Suprapubic skin (tissue), 4 donors: ENCODE measurements around the gene SEMA6A. TPM values are rescaled to one million over a fixed set of nuclear protein-coding genes. Genes with fewer than 3 reads are reported as not detected.

Source experiments
- DNase-seq, 2 donors: peaks; one replicate each; pipeline ENCODE4 v3.0.0-alpha.2; 2019; ENCODE audit warnings: low spot score in 2 of 2
- H3K27ac ChIP-seq: fragments of 200-600 bp; sonication (generic); one replicate; pipeline ENCODE4 v1.5.1; 2019
- H3K27me3 ChIP-seq: fragments of 200-600 bp; sonication (generic); one replicate; pipeline ENCODE4 v1.5.1; 2019
- H3K36me3 ChIP-seq: fragments of 200-600 bp; sonication (generic); one replicate; pipeline ENCODE4 v1.5.1; 2019
- H3K4me1 ChIP-seq: fragments of 200-600 bp; sonication (generic); one replicate; pipeline ENCODE4 v1.5.1; 2019
- H3K4me3 ChIP-seq: fragments of 200-600 bp; sonication (generic); one replicate; pipeline ENCODE4 v1.5.1; 2019; ENCODE audit warnings: mild to moderate bottlenecking
- H3K9me3 ChIP-seq: fragments of 200-600 bp; sonication (generic); one replicate; pipeline ENCODE4 v1.5.1; 2019
- EP300 ChIP-seq: sonication (generic); formaldehyde crosslinking; IDR thresholded peaks from one replicate; pipeline ENCODE4 v1.6.1; 2017; ENCODE audit warnings: antibody characterized with exemption
- POLR2A ChIP-seq, 2 donors: fragments of 450-650 bp; IDR thresholded peaks; one replicate each; pipeline ENCODE4 v1.6.1; 2017; ENCODE audit warnings: antibody characterized with exemption in 2 of 2, mild to moderate bottlenecking in 2 of 2, moderate library complexity in 2 of 2
- POLR2AphosphoS5 ChIP-seq, 3 donors: sonication (generic); formaldehyde crosslinking; IDR thresholded peaks; one replicate each; pipeline ENCODE4 v1.6.1; 2017; ENCODE audit warnings: antibody characterized with exemption in 3 of 3
- WGBS: methylation state at CpG from one replicate; pipeline ENCODE4 v1.1.5; 2018; 5-methylcytosine and 5-hydroxymethylcytosine counted together
- total RNA-seq, 4 donors: library from RNA; depleted of rRNA; stranded (reverse); fragments of >200 nt; gene quantifications; one replicate each; pipeline ENCODE4 v1.1.0, GENCODE V29; 2016
- TF ChIP-seq, protein P1 (sequence below), 2 donors: fragments of 200-600 bp in 1 of 2; fragments of 450-650 bp in 1 of 2; sonication (generic) in 1 of 2; IDR thresholded peaks; one replicate each; pipeline ENCODE4 v1.5.1; 2016 to 2019; ENCODE audit warnings: antibody characterized with exemption in 2 of 2, mild to moderate bottlenecking in 1 of 2, moderate library complexity in 1 of 2

The SEMA6A gene
- total RNA-seq, 4 donors from 2014 or later = 7.4 to 27.8 (median 15.5) TPM

GRCh38 chr5:116404792-116405191 is 169.8 kb downstream of the SEMA6A start:
- TF ChIP-seq, protein P1, sequence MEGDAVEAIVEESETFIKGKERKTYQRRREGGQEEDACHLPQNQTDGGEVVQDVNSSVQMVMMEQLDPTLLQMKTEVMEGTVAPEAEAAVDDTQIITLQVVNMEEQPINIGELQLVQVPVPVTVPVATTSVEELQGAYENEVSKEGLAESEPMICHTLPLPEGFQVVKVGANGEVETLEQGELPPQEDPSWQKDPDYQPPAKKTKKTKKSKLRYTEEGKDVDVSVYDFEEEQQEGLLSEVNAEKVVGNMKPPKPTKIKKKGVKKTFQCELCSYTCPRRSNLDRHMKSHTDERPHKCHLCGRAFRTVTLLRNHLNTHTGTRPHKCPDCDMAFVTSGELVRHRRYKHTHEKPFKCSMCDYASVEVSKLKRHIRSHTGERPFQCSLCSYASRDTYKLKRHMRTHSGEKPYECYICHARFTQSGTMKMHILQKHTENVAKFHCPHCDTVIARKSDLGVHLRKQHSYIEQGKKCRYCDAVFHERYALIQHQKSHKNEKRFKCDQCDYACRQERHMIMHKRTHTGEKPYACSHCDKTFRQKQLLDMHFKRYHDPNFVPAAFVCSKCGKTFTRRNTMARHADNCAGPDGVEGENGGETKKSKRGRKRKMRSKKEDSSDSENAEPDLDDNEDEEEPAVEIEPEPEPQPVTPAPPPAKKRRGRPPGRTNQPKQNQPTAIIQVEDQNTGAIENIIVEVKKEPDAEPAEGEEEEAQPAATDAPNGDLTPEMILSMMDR (IDR thresholded peaks at IDR 0.05) = no peak
- TF ChIP-seq POLR2AphosphoS5 (IDR thresholded peaks at IDR 0.05) (no peak), POLR2A (IDR thresholded peaks at IDR 0.05) (no peak), EP300 (no peak)
- H3K36me3 ChIP-seq = no peaks in the 10 kb centered on the region
- H3K4me1 ChIP-seq = no peaks in the 10 kb centered on the region
- no peak overlapping the region for H3K4me3 ChIP-seq
- no peak for DNase-seq
- H3K9me3 ChIP-seq = no peaks in the 10 kb centered on the region
- H3K27ac ChIP-seq = no peak overlapping the region
- H3K27me3 ChIP-seq = no peaks in the 10 kb centered on the region
- WGBS = 83% methylated on average over 3 of the region's 3 CpGs

DNA sequence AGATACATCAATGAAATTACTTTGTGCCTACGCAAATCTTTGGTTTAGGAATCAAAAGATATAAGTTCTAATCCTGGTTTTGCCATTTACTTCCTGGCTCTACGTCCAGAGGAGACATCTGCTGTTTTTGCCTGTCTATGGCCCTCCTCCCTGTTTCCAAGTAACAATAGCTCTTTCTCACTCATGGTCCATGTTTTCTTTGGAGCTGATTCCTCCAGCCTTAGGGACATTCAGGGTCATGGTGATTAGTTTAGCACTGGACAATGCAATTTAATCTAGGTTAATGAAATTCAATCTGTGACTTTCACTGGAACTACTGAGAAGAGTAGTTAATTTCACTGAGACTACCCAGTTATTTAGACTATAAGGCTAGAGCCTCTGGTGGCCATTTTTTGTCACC is 170.6 kb downstream of the SEMA6A start:
- DNase-seq = no peak
- Histone ChIP-seq H3K9me3 (no peaks in the 10 kb centered on the region), H3K4me3 (no peak overlapping the region), H3K4me1 (no peaks in the 10 kb centered on the region), H3K36me3 (no peaks in the 10 kb centered on the region), H3K27me3 (no peaks in the 10 kb centered on the region), H3K27ac (no peak overlapping the region)
- 63% methylated on average over 2 of the region's 2 CpGs for WGBS
- TF ChIP-seq POLR2A (IDR thresholded peaks at IDR 0.05) (no peak), POLR2AphosphoS5 (IDR thresholded peaks at IDR 0.05) (no peak), EP300 (no peak)
- TF ChIP-seq, protein P1 (IDR thresholded peaks at IDR 0.05) = no peak

GRCh38 chr5:116402235-116402634 is 172.4 kb downstream of the SEMA6A start:
- Histone ChIP-seq H3K4me1 (no peaks in the 10 kb centered on the region), H3K27me3 (no peaks in the 10 kb centered on the region), H3K36me3 (no peaks in the 10 kb centered on the region), H3K9me3 (no peaks in the 10 kb centered on the region), H3K4me3 (no peak overlapping the region), H3K27ac (no peak overlapping the region)
- TF ChIP-seq EP300 = no peak
- TF ChIP-seq, protein P1 (IDR thresholded peaks at IDR 0.05) = no peak
- no peak for TF ChIP-seq POLR2AphosphoS5 (IDR thresholded peaks at IDR 0.05)
- TF ChIP-seq POLR2A (IDR thresholded peaks at IDR 0.05) = no peak
- no peak for DNase-seq
- 87% methylated on average over 5 of the region's 5 CpGs for WGBS

GRCh38 chr5:116401576-116401975 is 173.0 kb downstream of the SEMA6A start:
- Histone ChIP-seq H3K36me3 (no peaks in the 10 kb centered on the region), H3K27me3 (no peaks in the 10 kb centered on the region), H3K9me3 (no peaks in the 10 kb centered on the region), H3K4me1 (no peaks in the 10 kb centered on the region), H3K4me3 (no peak overlapping the region), H3K27ac (no peak overlapping the region)
- TF ChIP-seq POLR2A (IDR thresholded peaks at IDR 0.05) (no peak), EP300 (no peak), POLR2AphosphoS5 (IDR thresholded peaks at IDR 0.05) (no peak)
- TF ChIP-seq, protein P1 (IDR thresholded peaks at IDR 0.05) = no peak
- no peak for DNase-seq
- 81% methylated on average over 10 of the region's 10 CpGs for WGBS

DNA sequence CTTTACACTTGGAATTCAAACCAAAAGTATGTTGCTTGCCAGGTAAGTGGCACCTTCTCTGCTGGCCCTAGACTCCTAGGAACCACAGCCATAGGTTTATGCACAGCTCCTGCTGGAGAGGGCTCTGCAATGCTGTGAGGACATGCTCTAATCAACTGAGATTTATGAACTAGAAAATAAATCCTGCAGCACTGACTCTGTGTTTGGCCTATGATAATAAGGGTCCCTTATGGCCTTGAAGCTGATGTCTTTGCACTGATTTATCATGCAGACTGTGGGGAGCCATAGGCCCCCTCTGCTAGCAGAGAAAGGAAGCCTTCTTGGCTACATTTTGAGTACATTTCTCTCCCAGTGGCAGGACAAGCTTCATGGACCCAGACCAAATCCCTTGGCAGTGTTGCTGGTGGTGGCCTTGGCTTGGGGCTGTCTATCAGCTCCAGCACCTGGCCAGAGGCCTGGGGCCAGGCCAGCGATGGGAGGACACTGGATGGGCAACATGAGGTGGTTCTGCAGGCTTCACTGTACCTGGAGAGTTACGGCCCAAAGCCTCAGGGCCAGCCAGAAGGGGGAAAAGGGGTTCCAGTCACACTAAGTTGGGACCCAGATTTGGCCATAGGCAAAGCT is 178.0 kb downstream of the SEMA6A start:
- 82% methylated on average over 2 of the region's 2 CpGs for WGBS
- H3K27ac ChIP-seq = peak overlapping the region; percentile 1
- H3K9me3 ChIP-seq = no peaks in the 10 kb centered on the region
- H3K4me3 ChIP-seq = no peak overlapping the region
- TF ChIP-seq, protein P1 (IDR thresholded peaks at IDR 0.05) = no peak
- TF ChIP-seq POLR2AphosphoS5 (IDR thresholded peaks at IDR 0.05) = no peak
- no peak for TF ChIP-seq EP300
- TF ChIP-seq POLR2A (IDR thresholded peaks at IDR 0.05) = no peak
- H3K27me3 ChIP-seq = no peaks in the 10 kb centered on the region
- no peak for DNase-seq
- no peaks in the 10 kb centered on the region for H3K36me3 ChIP-seq
- peaks cover 5% of the 10 kb centered on the region for H3K4me1 ChIP-seq
